DOHH2 (cell line): ENCODE measurements around the gene AASDH.

Experiments used
- H3F3A ChIP-seq: fragments of 200-600 bp; sonication (generic), shearing (Covaris generic); 2 replicates; pipeline ENCODE4 v1.6.0; 2016; ENCODE audit warnings: antibody characterized with exemption, mild to moderate bottlenecking; ENCODE audit not compliant: control insufficient read depth, insufficient read depth
- H3K27ac ChIP-seq: fragments of 200-600 bp; sonication (generic); 2 replicates; pipeline ENCODE4 v1.5.1; 2014; ENCODE audit warnings: low read depth, mild to moderate bottlenecking, low read length, moderate library complexity
- H3K27me3 ChIP-seq: fragments of 200-600 bp; sonication (generic); 2 replicates; pipeline ENCODE4 v1.6.1; 2014; ENCODE audit warnings: mild to moderate bottlenecking, low read length, mixed read lengths; ENCODE audit not compliant: control insufficient read depth
- H3K36me3 ChIP-seq: fragments of 200-600 bp; sonication (generic); 2 replicates; pipeline ENCODE4 v1.6.1; 2014; ENCODE audit warnings: mild to moderate bottlenecking, low read length, moderate library complexity, mixed read lengths; ENCODE audit not compliant: control insufficient read depth
- H3K4me1 ChIP-seq: fragments of 200-600 bp; sonication (generic); 2 replicates; pipeline ENCODE4 v1.6.1; 2014; ENCODE audit warnings: mild to moderate bottlenecking, low read length, mixed read lengths; ENCODE audit not compliant: control insufficient read depth
- H3K4me2 ChIP-seq: fragments of 200-600 bp; sonication (generic); 2 replicates; pipeline ENCODE4 v1.6.0; 2014; ENCODE audit warnings: mild to moderate bottlenecking, low read length, moderate library complexity
- H3K4me3 ChIP-seq: fragments of 200-600 bp; sonication (generic); 2 replicates; pipeline ENCODE4 v1.5.1; 2014; ENCODE audit warnings: mild to moderate bottlenecking, low read length, mixed read lengths
- H3K79me2 ChIP-seq: fragments of 200-600 bp; sonication (generic); 2 replicates; pipeline ENCODE4 v1.6.1; 2014; ENCODE audit warnings: mild to moderate bottlenecking, low read length, mixed read lengths; ENCODE audit not compliant: control insufficient read depth
- H3K9me2 ChIP-seq: fragments of 200-600 bp; sonication (generic); replicated peaks from 2 replicates; pipeline ENCODE4 v1.6.1; 2014; ENCODE audit warnings: mild to moderate bottlenecking, low read length, mixed read lengths; ENCODE audit not compliant: control insufficient read depth
- H3K9me3 ChIP-seq: fragments of 200-600 bp; sonication (generic); 2 replicates; pipeline ENCODE4 v1.6.1; 2014; ENCODE audit warnings: antibody characterized with exemption, low read length, mixed read lengths; ENCODE audit not compliant: control insufficient read depth, insufficient read depth
- H4K20me1 ChIP-seq: fragments of 200-600 bp; sonication (generic); 2 replicates; pipeline ENCODE4 v1.6.0; 2014; ENCODE audit warnings: low read depth, mild to moderate bottlenecking, antibody characterized with exemption, low read length, moderate library complexity; ENCODE audit not compliant: control insufficient read depth, insufficient read depth
- CTCF ChIP-seq: fragments of 200-600 bp; sonication (generic); IDR thresholded peaks from one replicate; pipeline ENCODE4 v1.5.1; 2014; ENCODE audit warnings: antibody characterized with exemption, mild to moderate bottlenecking, low read depth, low read length; ENCODE audit not compliant: poor library complexity, severe bottlenecking
- EZH2phosphoT487 ChIP-seq: fragments of 200-600 bp; sonication (generic); IDR thresholded peaks from 2 replicates; pipeline ENCODE4 v1.6.1; 2017; ENCODE audit warnings: borderline replicate concordance, mild to moderate bottlenecking, antibody characterized with exemption, low read length, moderate library complexity, mixed read lengths

The AASDH gene

GRCh38 chr4:56406151-56406550, 18.9 kb upstream of the AASDH start:
- TF ChIP-seq CTCF = no peak
- no peak for TF ChIP-seq EZH2phosphoT487
- H3K36me3 ChIP-seq = peaks cover 75% of the 10 kb centered on the region
- peaks cover 56% of the 10 kb centered on the region for H3K79me2 ChIP-seq
- H3K9me3 ChIP-seq = no peaks in the 10 kb centered on the region
- H3K27ac ChIP-seq = no peak overlapping the region
- H3K9me2 ChIP-seq = no peaks in the 10 kb centered on the region
- no peak overlapping the region for H3K4me2 ChIP-seq
- H4K20me1 ChIP-seq = peaks cover 5% of the 10 kb centered on the region; the same call in 1 of the 2 replicates
- H3K4me1 ChIP-seq = no peaks in the 10 kb centered on the region
- no peaks in the 10 kb centered on the region for H3K27me3 ChIP-seq
- no peak overlapping the region for H3K4me3 ChIP-seq
- H3F3A ChIP-seq = peaks cover 6% of the 10 kb centered on the region; the same call in 1 of the 2 replicates

DNA sequence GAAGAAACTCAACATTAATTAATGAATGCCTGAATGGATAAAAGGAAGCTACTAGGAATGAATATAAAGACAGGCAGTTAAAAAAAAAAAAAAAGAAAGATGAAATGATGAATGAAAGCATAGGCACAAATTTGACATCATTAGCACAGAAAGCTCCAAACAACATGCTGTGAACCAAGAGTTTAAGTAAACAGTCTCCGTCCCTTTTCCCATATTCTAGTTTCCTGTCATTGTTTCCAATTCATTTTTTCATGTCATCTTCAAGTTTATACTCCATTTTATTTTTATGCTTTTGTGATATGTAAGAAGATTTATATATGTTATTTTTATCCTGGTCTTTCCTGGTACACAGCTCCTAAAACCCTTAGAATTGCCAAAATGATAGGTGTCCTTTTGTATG, 17.7 kb upstream of the AASDH start:
- no peaks in the 10 kb centered on the region for H3K9me3 ChIP-seq
- TF ChIP-seq CTCF (no peak), EZH2phosphoT487 (no peak)
- no peaks in the 10 kb centered on the region for H3K9me2 ChIP-seq
- H4K20me1 ChIP-seq = no peaks in the 10 kb centered on the region; the same call in 1 of the 2 replicates
- peaks cover 47% of the 10 kb centered on the region for H3K79me2 ChIP-seq
- no peak overlapping the region for H3K27ac ChIP-seq
- no peaks in the 10 kb centered on the region for H3K4me1 ChIP-seq
- no peak overlapping the region for H3K4me3 ChIP-seq
- peaks cover 82% of the 10 kb centered on the region for H3K36me3 ChIP-seq
- H3K27me3 ChIP-seq = no peaks in the 10 kb centered on the region
- H3K4me2 ChIP-seq = no peak overlapping the region
- 0 out of 2 replicates have a peak, but pooled peaks cover 3% of the 10 kb centered on the region for H3F3A ChIP-seq

- H3K9me3 ChIP-seq = no peaks in the 10 kb centered on the region
- H4K20me1 ChIP-seq = no peaks in the 10 kb centered on the region
- no peak overlapping the region for H3K4me3 ChIP-seq
- no peak overlapping the region for H3K4me2 ChIP-seq
- H3K36me3 ChIP-seq = peaks cover 83% of the 10 kb centered on the region
- no peak overlapping the region for H3K27ac ChIP-seq
- peaks cover 6% of the 10 kb centered on the region for H3K79me2 ChIP-seq
- H3K4me1 ChIP-seq = no peaks in the 10 kb centered on the region
- no peaks in the 10 kb centered on the region for H3K27me3 ChIP-seq
- peaks cover 10% of the 10 kb centered on the region for H3F3A ChIP-seq
- no peaks in the 10 kb centered on the region for H3K9me2 ChIP-seq
- no peak for TF ChIP-seq CTCF
- no peak for TF ChIP-seq EZH2phosphoT487
Observed at GRCh38 chr4:56400560-56400959, 13.3 kb upstream of the AASDH start.

- peaks cover 18% of the 10 kb centered on the region for H3K4me1 ChIP-seq
- H3K9me3 ChIP-seq = no peaks in the 10 kb centered on the region
- no peaks in the 10 kb centered on the region for H4K20me1 ChIP-seq
- no peak overlapping the region for H3K4me3 ChIP-seq
- TF ChIP-seq CTCF = no peak
- no peak for TF ChIP-seq EZH2phosphoT487
- no peak overlapping the region for H3K4me2 ChIP-seq
- H3K79me2 ChIP-seq = peaks cover 16% of the 10 kb centered on the region
- H3F3A ChIP-seq = peaks cover 15% of the 10 kb centered on the region
- H3K36me3 ChIP-seq = peaks cover 37% of the 10 kb centered on the region
- H3K9me2 ChIP-seq = no peaks in the 10 kb centered on the region
- H3K27ac ChIP-seq = no peak overlapping the region
- H3K27me3 ChIP-seq = no peaks in the 10 kb centered on the region
Observed at GRCh38 chr4:56391270-56391669, 4.0 kb upstream of the AASDH start.
